HepG2 (cell line): ENCODE results near the gene MTHFD1L. TPM values are rescaled to one million over a fixed set of nuclear protein-coding genes. Genes with fewer than 3 reads are reported as not detected.

Experiments used
- ARNTL ChIP-seq: sonication (generic); formaldehyde crosslinking; IDR thresholded peaks from 2 replicates; pipeline ENCODE4 v1.4.0; 2020; ENCODE audit warnings: mild to moderate bottlenecking, missing genetic modification reagents
- BCL6 ChIP-seq: IDR thresholded peaks from 2 replicates; pipeline ENCODE4 v1.6.1; 2016; ENCODE audit warnings: missing genetic modification reagents, missing compliant biosample characterization
- EZH2 ChIP-seq: conservative IDR thresholded peaks from 2 replicates; pipeline ENCODE4 v1.6.1; 2012; ENCODE audit warnings: mild to moderate bottlenecking, low read depth, low read length, moderate library complexity
- GABPA ChIP-seq, 2 experiments: IDR thresholded peaks; 2 replicates each; pipeline ENCODE4 v1.6.1; 2011 to 2016; ENCODE audit warnings: low read depth in 2 of 2, low read length in 1 of 2, missing biosample characterization in 1 of 2, missing genetic modification characterization in 1 of 2
- GTF2F1 ChIP-seq: fragments of 150-350 bp; IDR thresholded peaks from 2 replicates; pipeline ENCODE4 v1.6.1; 2014; ENCODE audit warnings: low read length
- HCFC1 ChIP-seq: fragments of 150-350 bp; IDR thresholded peaks from 2 replicates; pipeline ENCODE4 v1.6.1; 2014; ENCODE audit warnings: low read depth, low read length
- TBP ChIP-seq: sonication (generic); formaldehyde crosslinking; IDR thresholded peaks from 2 replicates; pipeline ENCODE4 v1.5.0; 2020; ENCODE audit warnings: missing genetic modification reagents
- ZBTB21 ChIP-seq: sonication (generic); formaldehyde crosslinking; IDR thresholded peaks from 2 replicates; pipeline ENCODE4 v1.4.0; 2020; ENCODE audit warnings: missing genetic modification reagents
- ZKSCAN1 ChIP-seq: fragments of 150-350 bp; IDR thresholded peaks from 2 replicates; pipeline ENCODE4 v1.6.1; 2014; ENCODE audit warnings: low read length
- ZNF234 ChIP-seq: sonication (generic); formaldehyde crosslinking; conservative IDR thresholded peaks from 2 replicates; pipeline ENCODE4 v1.5.1; 2020; ENCODE audit warnings: mild to moderate bottlenecking, missing genetic modification reagents
- ZNF44 ChIP-seq: sonication (generic); formaldehyde crosslinking; IDR thresholded peaks from 2 replicates; pipeline ENCODE4 v1.5.1; 2020; ENCODE audit warnings: mild to moderate bottlenecking, missing genetic modification reagents
- ZNF510 ChIP-seq: sonication (generic); formaldehyde crosslinking; IDR thresholded peaks from 2 replicates; pipeline ENCODE4 v1.4.0; 2020; ENCODE audit warnings: low read depth, mild to moderate bottlenecking, missing genetic modification reagents
- ZNF546 ChIP-seq: sonication (generic); formaldehyde crosslinking; conservative IDR thresholded peaks from 2 replicates; pipeline ENCODE4 v1.8.1; 2023; ENCODE audit warnings: mild to moderate bottlenecking, missing genetic modification reagents
- ZNF614 ChIP-seq: IDR thresholded peaks from 2 replicates; pipeline ENCODE4 v1.6.1; 2018; ENCODE audit warnings: missing biosample characterization, missing genetic modification reagents, inconsistent platforms, borderline replicate concordance
- ZNF841 ChIP-seq: sonication (generic); formaldehyde crosslinking; IDR thresholded peaks from 2 replicates; pipeline ENCODE4 v1.8.1; 2023; ENCODE audit warnings: missing genetic modification reagents, borderline replicate concordance
- polyA plus RNA-seq, 8 experiments: library from polyadenylated mRNA; depleted of rRNA in 3 of 8; stranded (reverse) in 7 of 8; unstranded in 1 of 8; fragments of >200 nt; fragmentation: Illumina TruSeq in 4 of 8; extraction: Trizol in 4 of 8; gene quantifications; 2 replicates each; pipeline versions ENCODE4 v1.2.1 to v1.2.3, GENCODE V29; 2011 to 2016; ENCODE audit warnings: low read depth in 4 of 8, missing spikeins in 1 of 8, mixed read lengths in 1 of 8; ENCODE audit not compliant: insufficient read depth in 1 of 8
- total RNA-seq, 5 experiments: library from RNA; depleted of rRNA; stranded (reverse); fragments of >200 nt; fragmentation: Illumina TruSeq; extraction: Trizol; gene quantifications; 2 replicates each; pipeline ENCODE4 v1.2.3, GENCODE V29; 2016; ENCODE audit warnings: low read depth in 1 of 5
- TF ChIP-seq, protein P1 (sequence below): sonication (generic); formaldehyde crosslinking; IDR thresholded peaks from 2 replicates; pipeline ENCODE4 v1.4.0; 2020; ENCODE audit warnings: missing genetic modification reagents
- TF ChIP-seq, protein P2 (sequence below): sonication (generic); formaldehyde crosslinking; conservative IDR thresholded peaks from 2 replicates; pipeline ENCODE4 v1.4.0; 2020; ENCODE audit warnings: missing genetic modification reagents
- TF ChIP-seq, protein P3 (sequence below): sonication (generic); formaldehyde crosslinking; IDR thresholded peaks from 2 replicates; pipeline ENCODE4 v1.5.0; 2020; ENCODE audit warnings: missing genetic modification reagents

The MTHFD1L gene
- total and polyA plus RNA-seq, 2 of the 13 experiments (the other 11 are each of a cell fraction or from before 2014, with no cell fraction given) = 24.0 to 39.6 TPM

DNA sequence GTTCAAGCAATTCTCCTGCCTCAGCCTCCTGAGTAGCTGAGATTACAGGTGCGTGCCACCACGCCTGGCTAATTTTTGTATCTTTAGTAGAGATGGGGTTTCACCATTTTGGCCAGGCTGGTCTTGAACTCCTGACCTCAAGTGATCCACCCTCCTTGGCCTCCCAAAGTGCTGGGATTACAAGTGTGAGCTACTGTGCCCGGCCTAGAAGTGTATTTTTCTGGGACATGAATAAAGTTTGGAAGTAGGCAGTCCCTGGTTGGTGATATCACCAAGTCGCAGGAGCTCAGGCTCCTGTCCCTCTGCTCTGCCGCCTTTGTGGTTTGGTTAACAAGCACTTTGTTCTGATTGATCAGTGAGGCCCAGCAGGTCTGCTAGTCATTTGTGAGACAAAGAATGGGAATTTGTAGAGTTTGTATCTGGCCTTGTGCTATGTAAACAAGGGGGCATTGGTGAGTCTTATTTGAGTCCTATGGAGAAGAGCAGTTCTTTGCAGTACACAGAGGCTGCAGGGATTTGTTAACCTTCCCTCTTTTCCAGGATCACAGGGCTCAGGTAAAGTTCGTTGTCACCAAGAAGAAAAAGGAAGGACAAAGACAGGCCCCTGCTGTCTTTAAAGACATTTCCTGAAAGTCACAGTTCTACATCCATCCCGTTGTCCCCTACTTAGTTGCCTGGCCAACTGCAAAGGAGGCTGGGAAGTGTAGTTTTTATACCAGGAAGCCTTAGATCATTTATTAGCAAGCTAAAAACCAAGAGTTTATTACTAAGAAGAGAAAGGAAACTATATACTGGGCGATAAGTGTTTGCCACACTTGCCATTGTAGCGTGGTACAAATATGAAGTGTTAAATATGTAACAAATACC lies 13.1 kb downstream of the MTHFD1L start (continued):
- TF ChIP-seq, protein P1, sequence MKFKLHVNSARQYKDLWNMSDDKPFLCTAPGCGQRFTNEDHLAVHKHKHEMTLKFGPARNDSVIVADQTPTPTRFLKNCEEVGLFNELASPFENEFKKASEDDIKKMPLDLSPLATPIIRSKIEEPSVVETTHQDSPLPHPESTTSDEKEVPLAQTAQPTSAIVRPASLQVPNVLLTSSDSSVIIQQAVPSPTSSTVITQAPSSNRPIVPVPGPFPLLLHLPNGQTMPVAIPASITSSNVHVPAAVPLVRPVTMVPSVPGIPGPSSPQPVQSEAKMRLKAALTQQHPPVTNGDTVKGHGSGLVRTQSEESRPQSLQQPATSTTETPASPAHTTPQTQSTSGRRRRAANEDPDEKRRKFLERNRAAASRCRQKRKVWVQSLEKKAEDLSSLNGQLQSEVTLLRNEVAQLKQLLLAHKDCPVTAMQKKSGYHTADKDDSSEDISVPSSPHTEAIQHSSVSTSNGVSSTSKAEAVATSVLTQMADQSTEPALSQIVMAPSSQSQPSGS (CRISPR knock-in tag) = no peak
- 0 out of 2 replicates have a peak, but pooled peaks have one; percentile 40 for TF ChIP-seq ZNF44
- TF ChIP-seq ZKSCAN1 = no peak
- TF ChIP-seq TBP (CRISPR knock-in tag) = no peak
- TF ChIP-seq GTF2F1 = no peak
- TF ChIP-seq ARNTL = 0 out of 2 replicates have a peak, but pooled peaks have one; percentile 40
- TF ChIP-seq GABPA (IDR thresholded peaks at IDR 0.05; ENCODE audit: low read depth, low read length) = no peak
- peak; percentile 24; the same call in 1 of the 2 replicates for TF ChIP-seq GABPA (CRISPR knock-in tag; IDR thresholded peaks at IDR 0.05; ENCODE audit: low read depth)
- TF ChIP-seq, protein P2, sequence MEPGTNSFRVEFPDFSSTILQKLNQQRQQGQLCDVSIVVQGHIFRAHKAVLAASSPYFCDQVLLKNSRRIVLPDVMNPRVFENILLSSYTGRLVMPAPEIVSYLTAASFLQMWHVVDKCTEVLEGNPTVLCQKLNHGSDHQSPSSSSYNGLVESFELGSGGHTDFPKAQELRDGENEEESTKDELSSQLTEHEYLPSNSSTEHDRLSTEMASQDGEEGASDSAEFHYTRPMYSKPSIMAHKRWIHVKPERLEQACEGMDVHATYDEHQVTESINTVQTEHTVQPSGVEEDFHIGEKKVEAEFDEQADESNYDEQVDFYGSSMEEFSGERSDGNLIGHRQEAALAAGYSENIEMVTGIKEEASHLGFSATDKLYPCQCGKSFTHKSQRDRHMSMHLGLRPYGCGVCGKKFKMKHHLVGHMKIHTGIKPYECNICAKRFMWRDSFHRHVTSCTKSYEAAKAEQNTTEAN (CRISPR knock-in tag) = 0 out of 2 replicates have a peak, but pooled peaks have one; percentile 52
- TF ChIP-seq ZNF841 (CRISPR knock-in tag) = no peak
- TF ChIP-seq ZNF234 (CRISPR knock-in tag) = no peak
- peak; percentile 56 for TF ChIP-seq BCL6 (CRISPR knock-in tag)
- TF ChIP-seq ZNF614 (CRISPR knock-in tag) = 0 out of 2 replicates have a peak, but pooled peaks have one; percentile 33
- peak; percentile 55; the same call in 1 of the 2 replicates for TF ChIP-seq HCFC1
- TF ChIP-seq ZNF546 (CRISPR knock-in tag) = 0 out of 2 replicates have a peak, but pooled peaks have one; percentile 39
- TF ChIP-seq ZBTB21 = no peak
- TF ChIP-seq, protein P3, sequence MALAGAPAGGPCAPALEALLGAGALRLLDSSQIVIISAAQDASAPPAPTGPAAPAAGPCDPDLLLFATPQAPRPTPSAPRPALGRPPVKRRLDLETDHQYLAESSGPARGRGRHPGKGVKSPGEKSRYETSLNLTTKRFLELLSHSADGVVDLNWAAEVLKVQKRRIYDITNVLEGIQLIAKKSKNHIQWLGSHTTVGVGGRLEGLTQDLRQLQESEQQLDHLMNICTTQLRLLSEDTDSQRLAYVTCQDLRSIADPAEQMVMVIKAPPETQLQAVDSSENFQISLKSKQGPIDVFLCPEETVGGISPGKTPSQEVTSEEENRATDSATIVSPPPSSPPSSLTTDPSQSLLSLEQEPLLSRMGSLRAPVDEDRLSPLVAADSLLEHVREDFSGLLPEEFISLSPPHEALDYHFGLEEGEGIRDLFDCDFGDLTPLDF (CRISPR knock-in tag) = no peak
- TF ChIP-seq EZH2 = no peak
- no peak for TF ChIP-seq ZNF510 (CRISPR knock-in tag)
